Breast epithelium (tissue), 4 donors: ENCODE results near the gene TNK2. TPM values are rescaled to one million over a fixed set of nuclear protein-coding genes. Genes with fewer than 3 reads are reported as not detected.

Experiments used
- DNase-seq, 2 donors: peaks; one replicate each; pipeline ENCODE4 v3.0.0-alpha.2; 2019; ENCODE audit warnings: low spot score in 2 of 2
- H3K27ac ChIP-seq, 2 donors: fragments of 200-600 bp; sonication (generic) in 1 of 2; one replicate each; pipeline ENCODE4 v1.5.1; 2016 to 2019; ENCODE audit warnings: mild to moderate bottlenecking in 1 of 2
- H3K27me3 ChIP-seq, 2 donors: fragments of 200-600 bp; sonication (generic) in 1 of 2; one replicate each; pipeline versions ENCODE4 v1.5.1 to v1.6.0; 2017 to 2019; ENCODE audit warnings: control low read depth in 1 of 2, mild to moderate bottlenecking in 1 of 2
- H3K36me3 ChIP-seq: fragments of 200-600 bp; one replicate; pipeline ENCODE4 v1.5.1; 2019
- H3K4me1 ChIP-seq, 2 donors: fragments of 200-600 bp; sonication (generic); one replicate each; pipeline ENCODE4 v1.5.1; 2016 to 2019; ENCODE audit warnings: control low read depth in 1 of 2
- H3K4me3 ChIP-seq, 3 donors: fragments of 200-600 bp; sonication (generic); 1 replicate in 2 of 3; 2 replicates in 1 of 3; pipeline ENCODE4 v1.5.1; 2016 to 2019; ENCODE audit warnings: mild to moderate bottlenecking in 3 of 3, moderate library complexity in 2 of 3
- H3K9me3 ChIP-seq, 2 donors: fragments of 200-600 bp; sonication (generic) in 1 of 2; one replicate each; pipeline ENCODE4 v1.5.1; 2016 to 2019; ENCODE audit warnings: control low read depth in 1 of 2
- CTCF ChIP-seq, 3 donors: fragments of 450-650 bp; IDR thresholded peaks; one replicate each; pipeline ENCODE4 v1.5.1; 2016 to 2017; ENCODE audit warnings: antibody characterized with exemption in 3 of 3, mild to moderate bottlenecking in 3 of 3, moderate library complexity in 3 of 3
- POLR2A ChIP-seq: fragments of 450-650 bp; IDR thresholded peaks from one replicate; pipeline ENCODE4 v1.6.1; 2016; ENCODE audit warnings: antibody characterized with exemption, mild to moderate bottlenecking, moderate library complexity
- POLR2AphosphoS5 ChIP-seq, 3 donors: sonication (generic); formaldehyde crosslinking; IDR thresholded peaks; one replicate each; pipeline ENCODE4 v1.6.1; 2017; ENCODE audit warnings: antibody characterized with exemption in 3 of 3
- intact Hi-C: fragments of 100-400 bp; cut with DNase I; formaldehyde crosslinking; loops from one replicate; pipeline ENCODE4 v1.15.1; 2023; ENCODE audit warnings: low total_unique reads
- total RNA-seq, 3 donors: library from RNA; depleted of rRNA; stranded (reverse); fragments of >200 nt; gene quantifications; one replicate each; pipeline ENCODE4 v1.1.0, GENCODE V29; 2016

The TNK2 gene
- total RNA-seq, 3 donors from 2014 or later, result 13.1 to 28.7 (median 24.9) TPM

- no peak for DNase-seq
- no peaks in the 10 kb centered on the region for H3K4me1 ChIP-seq
- H3K9me3 ChIP-seq, result no peaks in the 10 kb centered on the region
- intact Hi-C loops, result no loop called here
- no peak overlapping the region for H3K27ac ChIP-seq
- no peaks in the 10 kb centered on the region for H3K27me3 ChIP-seq
- H3K4me3 ChIP-seq, result no peak overlapping the region
- peaks cover 7% of the 10 kb centered on the region for H3K36me3 ChIP-seq
- TF ChIP-seq POLR2A (no peak), CTCF (IDR thresholded peaks at IDR 0.05) (no peak), POLR2AphosphoS5 (IDR thresholded peaks at IDR 0.05) (no peak)
Observed at GRCh38 chr3:195869413-195870001, 38.8 kb downstream of the TNK2 start.

GRCh38 chr3:195868866-195869412, 39.4 kb downstream of the TNK2 start:
- DNase-seq, result no peak
- Histone ChIP-seq H3K36me3 (peaks cover 7% of the 10 kb centered on the region), H3K27ac (no peak overlapping the region), H3K4me1 (no peaks in the 10 kb centered on the region), H3K27me3 (no peaks in the 10 kb centered on the region), H3K4me3 (no peak overlapping the region), H3K9me3 (no peaks in the 10 kb centered on the region)
- TF ChIP-seq POLR2AphosphoS5 (IDR thresholded peaks at IDR 0.05) (no peak), POLR2A (no peak), CTCF (IDR thresholded peaks at IDR 0.05) (no peak)
- intact Hi-C loops, result no loop called here

DNA sequence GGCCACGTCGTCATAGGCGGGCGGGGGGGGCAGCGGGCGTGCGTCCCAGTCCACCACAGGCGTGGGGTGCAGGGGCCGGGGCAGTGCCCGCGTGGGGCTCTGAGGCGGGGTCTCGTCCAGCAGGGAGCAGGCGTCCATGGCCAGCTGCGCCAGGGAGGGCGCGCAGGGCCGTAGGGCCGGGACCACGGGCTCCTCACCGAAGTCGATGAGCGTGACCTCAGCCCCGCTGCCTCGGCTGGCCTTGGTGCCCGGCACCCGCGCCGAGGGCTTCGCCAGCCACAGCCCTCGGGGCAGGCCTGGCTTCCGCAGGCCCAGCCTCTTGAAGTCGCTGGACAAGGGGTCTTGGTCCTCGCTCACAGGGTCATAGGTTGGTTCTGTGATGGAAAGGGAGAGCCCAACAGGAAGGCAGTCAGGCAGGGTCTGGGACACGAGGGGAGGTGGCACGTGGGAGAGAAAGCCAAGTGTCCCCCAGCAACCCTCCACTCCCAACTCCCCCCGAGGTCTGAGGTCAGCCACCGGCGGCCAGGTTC, 40.0 kb downstream of the TNK2 start:
- H3K36me3 ChIP-seq, result peaks cover 7% of the 10 kb centered on the region
- no peak overlapping the region for H3K4me3 ChIP-seq
- no peak for DNase-seq
- intact Hi-C loops, result no loop called here
- H3K9me3 ChIP-seq, result no peaks in the 10 kb centered on the region
- peaks cover 0 to 4% of the 10 kb centered on the region in 2 donors for H3K4me1 ChIP-seq
- H3K27me3 ChIP-seq, result no peaks in the 10 kb centered on the region
- no peak overlapping the region for H3K27ac ChIP-seq
- no peak for TF ChIP-seq POLR2A
- TF ChIP-seq POLR2AphosphoS5 (IDR thresholded peaks at IDR 0.05), result no peak
- no peak for TF ChIP-seq CTCF (IDR thresholded peaks at IDR 0.05)

DNA sequence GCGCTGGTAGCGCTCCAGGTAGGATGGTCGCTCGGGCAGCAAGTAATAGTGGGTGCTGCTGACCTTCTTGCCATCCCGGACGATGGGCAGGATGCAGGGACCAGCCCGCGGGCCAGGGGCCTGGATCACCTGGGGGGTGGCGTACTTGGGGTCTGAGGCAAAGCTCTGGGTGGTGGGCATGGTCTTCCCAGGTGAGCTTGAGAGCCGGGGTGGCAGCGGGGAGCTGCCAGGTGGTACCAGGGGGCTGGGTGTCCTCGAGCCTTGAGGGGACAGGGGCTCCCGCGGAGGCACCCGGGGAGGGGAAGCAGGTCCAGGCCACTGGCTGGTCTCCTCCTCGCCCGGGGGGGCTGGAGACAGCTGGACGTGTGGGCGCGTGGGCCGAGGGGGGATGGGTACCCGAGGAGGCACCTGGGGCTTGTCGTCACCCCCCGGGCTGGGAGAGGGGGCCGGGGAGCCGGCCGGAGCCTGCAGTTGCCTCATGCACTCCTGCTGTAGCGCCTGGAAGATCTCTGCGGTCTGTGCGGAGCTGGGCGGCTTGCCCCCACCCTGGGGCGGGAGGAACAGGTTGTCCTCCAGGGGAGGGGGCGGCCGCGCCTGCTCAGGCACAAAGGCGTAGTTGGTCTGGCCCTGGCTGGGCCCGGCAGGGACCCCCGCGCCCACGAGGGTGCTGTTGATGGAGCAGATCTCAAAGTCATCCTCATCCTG, 40.6 kb downstream of the TNK2 start:
- no peak for DNase-seq
- Histone ChIP-seq H3K27ac (no peak overlapping the region), H3K4me1 (peaks cover 0 to 7% of the 10 kb centered on the region in 2 donors), H3K27me3 (no peaks in the 10 kb centered on the region), H3K9me3 (no peaks in the 10 kb centered on the region), H3K36me3 (peaks cover 7% of the 10 kb centered on the region), H3K4me3 (no peak overlapping the region)
- intact Hi-C loops, result no loop called here
- TF ChIP-seq POLR2A, result no peak
- TF ChIP-seq CTCF (IDR thresholded peaks at IDR 0.05), result no peak
- no peak for TF ChIP-seq POLR2AphosphoS5 (IDR thresholded peaks at IDR 0.05)
